ENCODE measurements around the gene TMEM169.

Gene TMEM169

GRCh38 chr2:216108310-216108966 is 26.7 kb downstream of the TMEM169 start:
- no peak for DNase-seq

GRCh38 chr2:216108967-216109921 is 27.5 kb downstream of the TMEM169 start, which contains the start of gene XRCC5:
Gene XRCC5, plus strand, starts transcription at chr2:216109348. Its CDS starts 89 bp downstream, at chr2:216109437.
- DNase-seq, result peak; percentile 99

DNA sequence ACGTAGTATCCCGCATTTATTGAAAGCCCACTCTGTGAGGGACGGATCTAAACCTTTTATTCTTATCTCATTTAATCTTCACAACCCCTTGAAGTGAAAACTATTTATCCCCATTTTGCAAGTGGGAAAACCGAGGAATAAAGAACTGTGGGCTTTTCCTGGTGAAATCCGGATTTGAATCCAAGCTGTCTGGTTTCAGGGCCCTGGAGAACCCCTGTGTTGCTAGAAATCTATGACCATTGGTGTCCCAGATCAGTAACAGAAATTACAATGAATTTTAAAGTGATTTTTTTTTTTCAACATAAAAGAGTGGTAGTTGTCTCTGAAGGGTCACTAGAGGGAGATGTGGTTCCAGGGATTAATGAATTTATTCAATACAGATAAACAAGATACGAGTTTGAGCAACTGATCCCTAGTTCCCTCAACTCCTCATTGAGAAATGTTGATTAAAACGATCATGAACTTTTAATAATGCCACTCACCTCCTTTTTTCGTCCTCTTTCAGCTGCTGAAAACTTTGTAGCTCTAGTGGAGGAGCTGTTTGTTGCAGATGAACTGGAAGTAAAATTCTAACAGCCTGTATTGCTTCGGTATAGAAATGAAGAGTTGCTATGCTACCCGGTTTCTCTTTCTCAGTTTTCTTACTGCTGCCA is 28.4 kb downstream of the TMEM169 start:
- no peak for DNase-seq

DNA sequence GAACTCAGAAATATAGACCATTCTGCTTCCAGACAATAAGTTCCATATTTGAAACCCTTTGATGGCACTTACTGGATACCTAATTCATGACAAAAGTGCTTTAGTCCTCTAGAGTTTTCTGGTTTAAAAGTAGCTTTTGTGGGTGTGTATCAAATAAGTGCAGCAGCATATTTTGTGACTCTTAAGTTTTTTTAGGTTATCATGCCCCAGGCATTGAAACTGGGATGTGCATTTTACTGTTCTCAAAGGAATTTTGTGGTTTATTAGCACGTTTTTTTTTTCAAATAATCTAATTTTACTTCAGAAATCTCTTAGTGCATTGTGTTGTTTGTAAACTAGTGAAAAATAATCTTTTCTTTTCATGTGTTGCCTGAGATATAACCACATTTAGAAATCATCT is 28.9 kb downstream of the TMEM169 start:
- DNase-seq, result no peak

GRCh38 chr2:216111122-216111521 is 29.4 kb downstream of the TMEM169 start:
- DNase-seq, result no peak

DNA sequence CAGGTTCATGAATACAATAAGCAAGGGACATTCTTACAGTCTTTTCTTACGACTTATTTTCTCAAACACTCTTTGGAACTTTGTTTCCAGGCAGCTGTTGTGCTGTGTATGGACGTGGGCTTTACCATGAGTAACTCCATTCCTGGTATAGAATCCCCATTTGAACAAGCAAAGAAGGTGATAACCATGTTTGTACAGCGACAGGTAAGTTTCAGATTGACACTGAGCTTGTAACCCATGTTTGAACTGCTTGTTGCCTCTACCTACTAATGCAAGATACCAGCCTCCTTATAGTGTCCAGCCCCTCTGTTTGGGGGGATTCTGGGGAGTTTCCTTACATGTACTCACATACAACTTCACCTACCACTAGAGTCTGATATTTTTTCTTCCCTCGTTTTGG is 31.2 kb downstream of the TMEM169 start:
- DNase-seq, result no peak

GRCh38 chr2:216113572-216113971 is 31.9 kb downstream of the TMEM169 start:
- DNase-seq, result peak; percentile 16

DNA sequence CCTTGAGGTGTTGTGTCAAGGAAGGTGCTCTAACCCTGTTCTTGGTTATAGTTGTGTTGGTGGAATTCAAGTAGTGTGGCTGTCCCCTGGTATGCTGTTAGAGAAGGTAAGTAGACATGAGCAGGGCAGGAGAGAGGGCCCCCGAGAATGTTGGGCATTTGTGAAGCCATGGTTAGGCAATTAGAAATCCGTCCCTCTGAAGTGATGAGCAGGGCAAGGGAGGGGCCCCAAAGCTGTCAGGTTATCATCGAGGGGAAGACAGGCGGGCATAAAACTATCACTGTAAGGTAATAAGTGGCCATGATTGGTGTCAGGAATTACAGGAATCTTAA is 32.6 kb downstream of the TMEM169 start:
- DNase-seq, result no peak

GRCh38 chr2:216114714-216115531 is 33.2 kb downstream of the TMEM169 start:
- DNase-seq, result peak; percentile 98

DNA sequence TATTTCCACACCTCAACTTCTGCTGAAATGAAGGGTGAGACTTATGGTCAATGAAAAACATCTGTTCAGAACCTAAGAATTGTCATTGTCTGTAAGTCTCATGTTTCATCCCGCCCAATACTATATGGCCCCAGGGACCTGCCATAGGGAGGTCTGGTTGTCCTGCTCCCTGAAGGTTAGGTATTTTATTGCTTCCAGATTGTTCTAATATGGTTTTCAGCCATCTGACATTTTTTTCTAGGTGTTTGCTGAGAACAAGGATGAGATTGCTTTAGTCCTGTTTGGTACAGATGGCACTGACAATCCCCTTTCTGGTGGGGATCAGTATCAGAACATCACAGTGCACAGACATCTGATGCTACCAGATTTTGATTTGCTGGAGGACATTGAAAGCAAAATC is 34.7 kb downstream of the TMEM169 start:
- DNase-seq, result no peak

- DNase-seq, result no peak
These were observed 36.0 kb downstream of the TMEM169 start for GRCh38 chr2:216117561-216118340.

GRCh38 chr2:216118474-216118873 is 36.8 kb downstream of the TMEM169 start:
- DNase-seq, result no peak

DNA sequence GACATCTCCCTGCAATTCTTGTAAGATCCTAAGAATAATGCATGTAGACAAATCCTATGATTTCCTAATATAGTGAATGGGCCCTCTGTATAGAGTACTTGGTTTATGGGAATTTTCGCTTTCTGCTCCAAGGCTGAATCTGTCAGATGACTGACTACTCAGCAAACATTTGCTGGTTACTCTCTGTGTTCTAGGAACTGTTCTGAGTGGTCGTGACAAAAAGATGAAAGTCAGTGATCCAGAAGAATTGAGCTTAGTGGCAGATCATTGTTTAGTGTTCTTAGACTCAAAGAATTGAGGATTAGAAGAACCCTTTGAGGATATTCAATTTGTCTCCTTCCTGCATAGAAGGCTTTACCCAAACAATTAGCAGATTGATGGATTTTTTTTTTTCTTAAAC is 37.4 kb downstream of the TMEM169 start:
- DNase-seq, result no peak

DNA sequence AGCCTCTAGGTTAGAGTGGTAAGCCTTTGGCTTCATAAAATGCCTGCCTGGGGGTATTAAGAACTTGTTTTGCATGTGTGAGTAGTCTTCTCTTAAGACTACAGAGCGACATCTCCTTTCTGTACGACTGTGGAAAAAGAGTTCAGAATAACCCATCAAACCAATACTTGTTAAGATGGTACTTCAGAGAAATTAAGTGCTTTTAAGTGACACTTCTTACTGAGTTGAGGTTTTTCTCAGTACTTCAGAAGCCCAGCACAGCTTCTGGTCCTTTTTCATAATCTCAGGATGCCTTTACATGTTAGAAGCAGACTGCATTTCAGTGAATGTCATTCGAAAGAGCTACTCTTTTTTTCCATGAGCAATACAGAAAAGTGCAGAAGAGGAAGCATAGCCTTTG is 38.3 kb downstream of the TMEM169 start:
- DNase-seq, result no peak

- DNase-seq, result no peak
These were observed 39.5 kb downstream of the TMEM169 start for GRCh38 chr2:216121255-216121654.

- DNase-seq, result no peak
These were observed 45.2 kb downstream of the TMEM169 start for GRCh38 chr2:216126943-216127342.

DNA sequence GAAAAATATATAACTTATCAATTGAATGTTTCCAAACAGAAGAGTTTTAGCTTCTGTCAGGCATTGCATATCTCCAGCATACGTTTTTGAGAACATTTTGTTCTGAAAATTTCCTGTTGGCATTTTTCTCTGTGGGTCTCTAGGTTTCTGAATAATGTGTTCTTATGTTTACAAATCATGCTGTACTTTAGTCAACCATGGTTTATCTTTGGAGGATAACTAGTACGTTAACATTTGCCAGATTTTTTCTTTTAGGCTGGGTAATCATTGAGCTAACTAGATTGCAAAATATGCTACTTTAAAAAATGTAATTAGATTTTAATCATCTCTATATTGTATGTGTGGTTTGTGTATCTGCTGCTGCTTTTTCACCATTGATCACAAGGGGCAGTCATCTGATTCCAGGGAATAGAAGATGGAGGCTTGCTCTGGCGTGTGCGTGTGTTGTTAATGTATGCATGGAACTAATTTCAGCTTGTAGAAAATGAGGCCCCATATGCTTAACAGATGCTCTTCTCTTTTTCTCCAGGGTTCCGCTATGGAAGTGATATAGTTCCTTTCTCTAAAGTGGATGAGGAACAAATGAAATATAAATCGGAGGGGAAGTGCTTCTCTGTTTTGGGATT is 48.7 kb downstream of the TMEM169 start:
- no peak for DNase-seq

GRCh38 chr2:216131175-216131926 is 49.6 kb downstream of the TMEM169 start:
- DNase-seq, result no peak

DNA sequence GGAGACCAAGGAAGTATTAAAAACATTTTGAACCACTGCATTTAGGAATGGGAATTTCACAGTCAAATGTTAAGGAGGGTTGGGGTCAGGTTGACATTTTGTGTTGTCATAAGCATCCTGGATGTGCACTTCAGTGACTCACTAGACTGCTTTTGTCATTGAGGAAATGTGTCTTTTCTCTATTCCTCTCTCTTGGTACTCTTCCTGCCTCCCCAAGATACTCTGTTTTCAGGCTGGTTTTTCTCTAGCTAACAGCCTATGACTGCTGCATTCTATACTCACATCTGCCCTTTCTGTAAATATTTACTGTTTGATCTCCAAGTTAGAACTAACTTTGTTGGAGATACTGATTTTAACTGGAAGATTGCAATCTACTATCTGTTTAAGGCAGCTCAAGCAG is 50.9 kb downstream of the TMEM169 start:
- DNase-seq, result no peak

DNA sequence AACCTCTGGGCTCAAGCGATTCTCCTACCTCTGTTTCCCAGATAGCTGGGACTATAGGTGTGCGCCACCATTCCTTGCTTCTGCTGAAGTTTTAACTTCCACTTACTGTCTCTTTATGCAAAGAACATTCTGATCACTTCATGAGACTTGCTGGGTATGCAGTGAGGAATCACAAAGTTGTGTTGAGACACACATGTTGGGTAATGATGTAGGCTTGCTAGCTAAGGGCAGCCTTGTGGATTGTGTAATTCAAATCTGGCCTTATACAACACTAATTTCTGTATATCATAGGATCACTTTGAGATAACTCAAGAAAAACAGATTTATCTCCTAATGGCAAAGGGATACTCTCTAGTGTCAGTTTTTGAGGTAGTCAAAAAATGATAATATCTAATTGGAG is 51.7 kb downstream of the TMEM169 start:
- DNase-seq, result no peak

Data from activated CD4-positive, alpha-beta T cell treated with anti-CD3 and anti-CD28 coated beads for 48 hours (primary cell).